ENCODE measurements around the gene LANCL2.
"Not testable (repeated sequence)": the region's sequence is repeated elsewhere in the genome, so short reads cannot be mapped to it uniquely, and the experiment has no call there.

Gene LANCL2

DNA sequence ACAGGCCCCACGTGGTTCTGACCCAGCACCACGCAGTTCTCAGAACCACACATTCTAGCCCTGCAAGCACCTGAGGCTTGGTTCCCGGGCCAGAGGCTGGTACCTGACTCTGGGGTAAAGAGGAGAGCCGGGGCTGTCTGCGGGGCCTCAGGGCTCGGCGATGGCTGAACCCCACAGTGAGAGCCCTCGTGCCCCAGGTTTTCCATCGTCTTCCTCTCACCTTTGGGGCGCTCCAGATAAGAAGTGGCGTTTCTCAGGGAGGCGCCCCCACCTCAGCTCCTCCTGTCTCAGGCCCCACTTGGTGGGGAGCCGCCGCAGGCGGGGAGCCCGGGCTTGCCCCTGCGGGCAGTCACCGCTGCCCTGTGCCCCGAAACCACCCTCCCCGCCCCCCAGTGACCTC lies 2.2 kb upstream of the LANCL2 start:
- DNase-seq: no peak

DNA sequence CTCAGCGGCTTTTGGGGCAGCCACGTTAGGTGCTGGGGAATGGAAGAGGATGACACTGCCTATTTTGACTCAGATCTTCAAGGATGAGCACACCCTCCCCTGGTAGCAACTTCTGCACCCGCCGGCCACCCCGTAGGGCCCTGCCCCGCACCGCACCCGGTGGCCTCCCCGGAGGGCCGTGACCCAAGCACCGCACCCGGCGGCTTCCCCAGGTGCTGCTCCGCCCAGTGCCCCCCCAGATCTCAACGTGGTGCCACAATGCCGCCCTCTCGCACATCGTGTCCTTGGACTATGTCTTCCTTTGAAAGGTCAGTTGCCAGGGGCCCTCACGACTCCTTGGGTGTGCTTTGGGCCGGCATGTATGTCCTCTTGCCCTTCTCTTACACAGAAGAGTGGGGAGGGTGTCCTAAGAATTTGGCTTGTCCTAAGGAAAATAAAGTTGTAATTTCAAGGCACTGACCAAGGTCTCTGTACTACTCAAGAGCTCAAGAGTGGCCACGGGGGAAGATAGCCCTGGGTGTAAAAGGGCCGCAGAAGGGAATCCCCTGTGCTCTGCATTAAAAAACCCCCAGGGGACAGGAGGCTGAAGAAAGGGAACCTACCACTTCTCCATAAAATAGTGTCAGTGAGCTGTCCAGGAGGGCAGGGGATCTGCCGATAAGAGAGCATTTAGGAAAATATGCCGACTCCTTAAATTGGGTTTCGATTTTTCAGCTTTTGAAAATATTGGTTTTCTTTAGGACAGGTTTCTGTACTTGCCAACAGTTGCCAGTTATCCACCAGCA lies 1.6 kb upstream of the LANCL2 start:
- no peak for DNase-seq

GRCh38 chr7:55365675-55366460 lies 731 bp downstream of the LANCL2 start:
- DNase-seq: peak; percentile 96

GRCh38 chr7:55366461-55367070 lies 1.4 kb downstream of the LANCL2 start:
- no peak for DNase-seq

DNA sequence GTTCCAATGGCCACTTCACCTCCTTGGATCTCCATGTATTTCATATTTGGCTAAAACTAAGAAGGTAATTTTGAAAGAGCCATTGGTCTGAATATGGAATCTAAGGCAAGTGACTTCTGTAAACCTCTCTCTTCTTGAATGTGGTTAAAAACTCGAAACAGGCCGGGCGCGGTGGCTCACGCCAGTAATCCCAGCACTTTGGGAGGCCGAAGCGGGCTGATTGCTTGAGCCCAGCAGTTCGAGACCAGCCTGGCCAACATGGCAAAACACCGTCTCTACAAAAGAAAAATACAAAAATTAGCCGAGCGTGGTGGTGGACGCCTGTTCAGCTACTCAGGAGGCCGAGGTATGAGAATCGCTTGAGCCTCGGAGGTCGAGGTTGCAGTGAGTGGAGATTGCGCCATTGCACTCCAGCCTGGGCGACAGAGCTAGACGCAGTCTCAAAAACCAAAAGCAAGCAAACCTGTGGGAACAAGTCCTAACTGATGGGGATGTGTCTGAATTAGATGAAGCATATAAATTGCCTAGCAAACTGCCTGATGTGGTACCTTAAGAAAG lies 2.2 kb downstream of the LANCL2 start:
- no peak for DNase-seq

DNA sequence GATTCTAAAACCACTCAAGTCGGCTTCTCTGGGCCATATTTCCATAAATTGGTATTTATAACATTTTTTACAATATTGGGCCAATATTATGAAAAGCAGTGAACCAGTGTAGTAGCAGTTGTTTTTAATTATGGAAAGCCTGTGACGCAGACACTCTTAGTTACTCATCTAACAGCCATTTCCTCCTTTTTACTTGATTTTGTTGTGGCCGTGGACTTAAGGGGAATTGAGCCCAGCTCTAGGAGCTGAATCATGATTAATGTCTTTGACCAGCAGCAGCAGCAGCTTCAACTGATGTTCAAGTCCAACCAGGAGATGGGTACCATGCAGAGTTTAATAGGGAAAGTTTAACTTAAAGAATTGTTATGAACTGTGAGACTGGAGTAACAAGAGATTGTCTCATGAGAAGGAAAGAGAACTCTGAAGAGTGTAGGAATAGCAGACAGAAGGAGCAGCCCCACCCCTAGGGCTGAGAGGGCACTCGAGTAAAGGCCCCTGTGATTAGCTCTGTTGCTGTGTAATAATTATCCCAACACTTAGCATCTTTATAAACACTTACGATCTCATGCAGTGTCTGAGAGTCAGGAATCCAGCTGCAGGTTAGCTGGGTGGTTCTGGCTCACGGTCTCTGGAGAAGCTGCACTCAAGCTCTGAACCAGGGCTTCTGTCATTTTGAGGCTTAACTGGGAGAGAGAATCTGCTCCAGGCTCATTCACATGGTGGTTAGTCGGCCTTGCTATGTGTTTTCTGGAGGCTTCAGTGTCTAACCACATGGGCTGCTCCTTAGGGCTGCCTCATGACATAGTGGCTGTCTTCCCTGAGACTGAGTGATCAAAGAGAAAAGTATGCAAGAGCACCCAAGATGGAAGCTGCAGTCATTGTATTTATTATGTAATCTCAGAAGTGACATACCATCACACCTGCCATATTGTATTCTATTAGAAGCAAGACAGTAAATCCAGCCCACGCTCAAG lies 4.6 kb downstream of the LANCL2 start:
- no peak for DNase-seq

- no peak for DNase-seq
Observed at GRCh38 chr7:55374213-55374612, 9.1 kb downstream of the LANCL2 start.

DNA sequence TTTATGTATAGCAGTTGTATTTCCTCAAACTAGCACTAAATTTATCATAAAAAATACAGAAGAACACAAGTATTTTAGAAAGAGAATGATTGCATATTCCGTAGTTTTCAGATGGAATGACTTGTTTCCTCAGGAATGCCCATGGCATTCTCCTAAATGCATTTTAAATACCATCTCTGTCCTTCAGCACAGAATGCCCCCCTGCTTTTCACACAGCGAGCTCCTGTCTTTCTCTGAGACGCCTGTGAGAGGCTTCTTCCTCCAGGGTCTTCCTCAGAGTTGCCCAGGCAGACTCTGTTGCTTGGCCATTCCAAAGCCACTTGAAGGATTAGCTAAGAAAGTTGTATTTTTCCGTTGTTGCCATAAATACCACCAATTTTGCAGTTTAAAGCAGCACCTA lies 10.1 kb downstream of the LANCL2 start:
- DNase-seq: no peak

DNA sequence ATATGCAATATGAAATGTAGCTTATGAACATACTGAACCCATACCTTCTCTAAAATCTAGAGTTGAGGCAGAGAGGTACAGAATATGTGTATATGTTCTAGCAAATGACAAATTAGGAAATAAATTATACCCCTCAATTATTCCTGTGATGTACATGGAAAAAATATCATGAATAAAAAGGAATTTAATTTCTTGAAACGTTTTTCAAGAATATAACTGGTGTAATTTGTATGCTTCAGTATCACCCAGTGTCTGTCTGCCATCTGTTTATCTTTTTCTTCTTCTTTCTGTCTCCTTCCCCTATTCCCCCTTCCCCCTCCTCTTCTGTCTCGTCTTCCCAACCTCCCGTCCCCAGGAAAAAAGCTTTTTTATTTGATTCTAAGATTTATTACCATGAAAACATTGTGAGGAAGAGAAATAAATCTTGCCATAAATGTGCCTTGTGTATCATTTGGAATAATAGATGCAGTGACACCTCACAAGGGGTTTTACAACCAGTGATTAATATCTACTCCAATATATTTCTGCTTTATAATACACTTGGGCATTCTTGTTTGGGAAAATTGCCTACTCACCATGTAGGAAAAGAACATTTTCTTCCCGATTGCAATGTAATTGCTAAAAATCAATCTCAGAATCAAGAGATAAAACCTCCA lies 12.2 kb downstream of the LANCL2 start:
- DNase-seq: no peak

- DNase-seq: no peak
Observed at GRCh38 chr7:55379285-55379684, 14.1 kb downstream of the LANCL2 start.

GRCh38 chr7:55381189-55381588 lies 16.1 kb downstream of the LANCL2 start:
- no peak for DNase-seq

- DNase-seq: no peak
Observed at GRCh38 chr7:55381696-55382095, 16.6 kb downstream of the LANCL2 start.

DNA sequence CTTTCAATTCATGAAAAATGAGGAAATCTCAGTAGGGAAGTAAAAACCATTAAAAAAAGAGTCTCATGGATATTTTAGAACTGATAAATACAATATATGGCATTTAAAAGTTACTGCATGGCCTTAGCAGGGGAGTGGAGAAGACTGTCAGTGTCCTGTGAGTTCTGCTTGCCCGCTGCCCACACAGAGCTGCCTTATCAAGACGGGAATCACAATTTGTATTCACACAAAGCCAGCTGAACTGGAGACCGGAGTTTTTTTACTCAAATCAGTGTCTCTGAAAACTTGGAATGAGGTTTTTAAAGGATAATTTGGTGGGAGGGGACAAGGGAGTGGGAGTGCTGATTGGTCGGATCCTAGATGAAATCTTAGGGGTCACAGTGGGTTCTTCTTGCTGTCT lies 17.1 kb downstream of the LANCL2 start:
- no peak for DNase-seq

GRCh38 chr7:55386541-55386940 lies 21.4 kb downstream of the LANCL2 start:
- no peak for DNase-seq

DNA sequence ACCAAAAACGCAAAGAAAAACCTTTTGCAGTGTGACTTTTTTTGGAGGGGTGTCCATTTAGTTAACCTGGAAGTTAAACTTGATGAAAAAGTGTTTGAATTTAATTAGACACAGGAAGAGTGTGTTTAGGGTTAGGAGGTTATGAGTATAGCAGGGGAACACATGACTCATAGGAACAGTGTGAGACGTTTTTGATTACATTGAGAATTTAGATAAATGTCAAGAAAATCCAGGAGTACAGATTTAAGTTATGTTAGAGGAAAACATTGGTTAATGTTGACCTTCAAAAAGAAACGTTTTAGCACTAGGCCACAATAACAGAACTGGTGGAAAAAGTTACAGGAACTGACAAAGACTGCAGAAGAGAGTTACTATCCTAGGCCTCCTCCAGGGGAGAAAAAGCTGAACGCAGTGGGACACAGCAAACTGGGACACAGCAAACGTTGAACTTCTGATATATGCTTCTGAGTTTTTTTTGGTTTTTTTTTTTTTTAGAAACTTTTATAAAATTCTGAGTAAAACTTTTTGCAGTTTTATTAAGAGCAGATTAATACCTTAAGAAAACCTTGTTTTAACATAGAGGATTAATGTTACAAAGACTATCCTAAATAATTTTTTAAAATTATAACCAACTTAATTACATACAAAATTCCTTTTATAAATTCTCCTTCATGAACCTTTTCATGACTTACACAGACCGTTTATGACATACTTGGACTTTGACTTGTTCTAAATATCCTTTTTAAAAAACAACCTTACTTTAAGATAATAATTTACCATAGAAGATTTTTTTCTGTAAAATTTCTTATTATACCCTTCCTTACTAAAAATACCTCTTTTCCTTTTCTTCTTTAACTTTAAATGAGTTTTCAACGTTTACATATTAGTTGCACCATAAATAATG lies 22.2 kb downstream of the LANCL2 start:
- no peak for DNase-seq

GRCh38 chr7:55396233-55396785 lies 31.2 kb downstream of the LANCL2 start:
- DNase-seq: no peak

DNA sequence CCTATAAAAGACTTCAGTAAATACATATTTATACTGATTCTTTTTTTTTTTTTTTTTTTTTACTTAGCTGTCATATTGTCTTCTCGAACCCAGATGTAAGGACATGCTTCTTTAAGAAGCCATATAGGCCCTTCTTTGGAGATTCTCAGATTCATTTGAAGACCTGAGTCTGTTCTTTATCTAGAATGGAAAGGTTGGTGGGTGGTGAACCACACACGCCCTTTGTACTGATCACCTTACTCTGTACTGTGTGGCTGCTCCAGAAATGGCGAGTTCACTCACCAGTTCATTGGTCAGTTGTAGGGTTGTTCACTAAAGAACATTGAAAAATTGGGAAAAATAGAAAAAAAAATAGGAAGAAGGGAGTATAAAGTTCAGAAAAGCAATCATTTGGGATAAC lies 32.5 kb downstream of the LANCL2 start:
- no peak for DNase-seq

- no peak for DNase-seq
Observed at GRCh38 chr7:55400191-55400590, 35.1 kb downstream of the LANCL2 start.

GRCh38 chr7:55402506-55402905 lies 37.4 kb downstream of the LANCL2 start:
- DNase-seq: not testable (repeated sequence)

- no peak for DNase-seq
Observed at GRCh38 chr7:55405856-55406541, 40.9 kb downstream of the LANCL2 start.
